NCI-H345 treated with DMSO at 0.1 percent for 48 hours (cell line): ENCODE results near the gene KLF11.
A peak's percentile ranks its signal among the peaks of the same experiment; 100 is the strongest.
"Not testable (repeated sequence)": the region's sequence is repeated elsewhere in the genome, so short reads cannot be mapped to it uniquely, and the experiment has no call there.

Source experiments
- DNase-seq: peaks from one replicate; lab custom pipeline; 2025; ENCODE audit not compliant: unreplicated experiment; lab: John Stamatoyannopoulos, UW

KLF11 gene

DNA sequence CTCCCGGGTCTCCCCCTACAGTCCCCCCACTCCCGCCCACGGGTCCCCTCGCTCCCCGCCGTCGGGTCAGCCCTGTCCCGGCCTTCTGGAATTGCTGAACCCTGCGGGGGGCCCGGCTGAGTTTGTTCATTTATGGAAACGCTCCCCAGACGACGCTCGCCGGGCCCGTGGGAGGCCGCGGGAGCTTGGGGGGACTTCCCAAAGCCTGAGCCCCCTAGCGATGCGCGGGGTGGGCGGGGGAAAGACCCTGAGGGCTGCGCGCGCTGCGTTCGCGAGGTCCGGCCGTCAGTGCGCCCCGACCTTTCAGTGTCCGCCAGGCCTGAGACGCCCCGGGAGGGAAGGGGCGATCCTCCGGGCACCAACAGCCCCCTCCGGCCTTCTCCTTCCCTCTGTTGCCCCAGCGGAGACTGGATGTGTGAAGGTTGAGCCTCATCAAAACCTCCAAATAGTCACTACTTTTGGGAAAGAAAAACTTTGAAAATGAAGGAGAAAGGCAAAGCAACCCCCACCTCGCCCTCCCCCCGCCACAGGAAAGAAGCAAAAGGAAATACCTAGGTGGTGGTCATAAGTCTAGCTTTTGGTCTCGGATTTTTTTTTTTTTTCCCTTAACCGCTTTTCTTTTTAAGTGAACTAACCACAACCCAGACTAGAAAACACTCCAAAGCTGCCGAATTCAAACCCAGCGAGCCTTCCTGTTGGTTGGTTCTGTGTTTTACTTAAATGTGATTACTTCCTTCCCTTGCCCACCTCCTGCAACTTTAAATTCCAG is 37.4 kb downstream of the KLF11 start:
- no peak for DNase-seq

GRCh38 chr2:10083046-10083445 is 39.7 kb downstream of the KLF11 start:
- no peak for DNase-seq

DNA sequence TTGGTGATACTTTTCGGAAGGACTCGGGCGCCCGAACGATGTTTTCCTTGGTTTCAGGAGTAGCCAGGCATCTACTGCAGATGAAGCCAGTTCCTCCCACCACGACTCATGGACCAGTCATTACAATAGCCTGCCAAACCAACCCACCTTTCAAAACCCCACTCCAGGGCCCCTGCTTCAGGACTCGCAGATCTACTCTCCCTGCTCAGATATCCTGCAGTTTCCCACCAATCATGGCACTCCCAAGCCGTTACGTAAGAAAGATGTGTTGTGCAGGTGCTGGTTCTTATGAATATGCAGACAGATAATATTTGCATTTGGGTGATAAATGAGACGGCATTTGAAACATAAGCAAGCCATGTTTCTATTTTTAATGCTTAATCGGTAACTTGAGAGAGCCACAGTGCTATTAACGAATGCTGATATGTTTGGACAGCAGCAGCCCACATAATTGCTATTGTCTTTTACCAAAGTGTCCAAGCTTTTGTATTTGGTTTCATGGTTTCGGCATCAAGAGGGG is 40.4 kb downstream of the KLF11 start:
- DNase-seq: no peak

- DNase-seq: no peak
These were observed 41.0 kb downstream of the KLF11 start for GRCh38 chr2:10084223-10084865.

DNA sequence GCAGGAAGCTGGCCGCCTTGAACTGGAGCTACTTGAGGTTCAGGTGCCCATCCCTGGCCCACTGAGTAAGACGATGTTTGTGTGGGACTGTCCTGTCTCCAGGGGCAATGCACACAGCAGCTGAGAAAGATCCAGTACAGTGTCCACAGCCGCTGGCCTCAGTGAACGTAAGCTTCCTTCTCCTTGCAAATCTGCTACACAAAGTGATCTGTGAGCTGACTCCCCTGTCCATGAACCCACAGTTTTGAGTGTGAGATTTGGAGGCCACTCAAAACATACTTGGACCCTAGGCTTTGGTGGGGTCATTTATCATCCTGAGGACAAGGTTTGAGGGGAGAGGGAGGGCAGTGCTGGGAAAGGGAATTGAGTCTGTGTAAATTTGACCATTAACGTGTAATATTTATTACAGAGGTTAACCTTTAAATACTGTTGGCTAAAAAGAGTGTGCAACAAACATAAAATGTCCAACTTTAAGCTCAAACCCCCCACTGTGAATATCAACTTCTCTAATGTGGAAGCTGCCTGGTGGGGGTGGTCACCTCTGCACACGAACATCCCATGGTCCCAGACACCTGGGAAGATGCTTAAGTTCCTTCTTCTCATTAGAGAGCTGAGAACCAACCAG is 41.8 kb downstream of the KLF11 start:
- DNase-seq: no peak

GRCh38 chr2:10085668-10086059 is 42.3 kb downstream of the KLF11 start:
- DNase-seq: no peak

DNA sequence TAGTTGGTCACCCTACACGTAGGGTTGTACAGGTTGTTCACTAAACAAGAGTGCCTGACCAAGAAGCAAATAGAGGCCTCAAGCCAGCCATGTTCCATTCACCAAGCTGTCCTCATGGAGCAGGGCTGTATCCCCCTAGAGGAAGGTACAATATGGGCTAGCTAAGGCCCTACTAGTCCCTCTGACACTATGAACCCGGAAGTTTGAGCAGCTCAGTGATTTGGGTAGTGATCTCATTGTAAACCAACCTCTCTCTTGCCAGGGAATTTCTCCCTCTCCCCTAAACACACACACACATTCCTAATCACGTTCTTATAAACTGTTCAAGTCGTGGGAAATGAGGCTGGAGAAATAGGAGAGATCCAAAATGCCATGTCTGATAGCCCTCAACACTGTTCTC is 43.6 kb downstream of the KLF11 start:
- DNase-seq: no peak

DNA sequence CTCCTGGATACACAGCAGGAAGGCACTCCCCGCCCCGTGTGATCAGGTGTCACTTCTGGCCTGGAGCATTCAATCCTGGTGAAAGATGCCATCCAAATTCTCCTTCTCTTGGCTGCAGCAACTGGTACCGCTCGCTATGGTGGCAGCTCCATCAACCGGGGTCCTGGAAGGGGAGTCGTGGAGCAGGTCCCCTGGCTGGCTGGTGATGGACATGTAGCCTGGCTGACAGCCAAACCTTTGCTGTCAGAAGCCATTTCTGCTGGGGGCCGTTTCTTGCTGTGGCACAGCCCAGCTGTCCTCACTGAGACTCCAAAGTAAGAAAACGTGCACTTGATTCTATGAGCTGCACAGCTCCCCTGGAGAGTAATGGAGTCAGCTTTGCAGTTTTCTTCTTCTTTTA is 44.0 kb downstream of the KLF11 start:
- DNase-seq: peak; percentile 73

DNA sequence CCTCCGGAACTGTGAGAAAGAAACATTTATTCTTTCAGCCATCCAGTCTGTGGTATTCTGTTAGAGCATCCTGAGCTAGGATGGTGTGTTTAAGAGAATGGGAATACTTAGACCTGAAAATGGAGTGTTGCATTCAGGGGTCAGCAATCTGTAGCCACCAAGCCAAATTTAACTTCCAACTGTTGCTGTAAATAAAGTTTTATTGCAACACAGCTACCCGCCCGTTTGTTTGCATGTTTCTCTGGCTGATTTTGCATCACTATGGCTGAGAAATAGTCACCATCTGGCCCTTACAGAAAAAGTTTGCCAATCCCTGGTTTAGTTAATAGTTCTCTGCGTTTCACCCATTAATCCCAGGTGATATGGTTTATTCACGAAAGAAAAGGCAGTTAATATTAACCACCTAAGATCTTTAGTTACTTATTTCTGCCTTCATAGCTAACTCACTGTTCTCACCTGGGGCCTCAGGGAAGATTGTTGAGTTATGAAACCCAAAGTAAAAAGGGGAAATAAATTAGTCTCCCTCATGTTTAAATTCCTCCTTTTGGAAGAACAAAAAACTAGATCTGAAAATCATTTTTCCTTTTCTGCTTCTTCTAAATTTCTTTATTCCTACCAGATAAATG is 46.3 kb downstream of the KLF11 start:
- DNase-seq: no peak

- no peak for DNase-seq
These were observed 48.0 kb downstream of the KLF11 start for GRCh38 chr2:10091182-10091888.

- not testable (repeated sequence) for DNase-seq
These were observed 48.5 kb downstream of the KLF11 start for GRCh38 chr2:10091889-10092244.

DNA sequence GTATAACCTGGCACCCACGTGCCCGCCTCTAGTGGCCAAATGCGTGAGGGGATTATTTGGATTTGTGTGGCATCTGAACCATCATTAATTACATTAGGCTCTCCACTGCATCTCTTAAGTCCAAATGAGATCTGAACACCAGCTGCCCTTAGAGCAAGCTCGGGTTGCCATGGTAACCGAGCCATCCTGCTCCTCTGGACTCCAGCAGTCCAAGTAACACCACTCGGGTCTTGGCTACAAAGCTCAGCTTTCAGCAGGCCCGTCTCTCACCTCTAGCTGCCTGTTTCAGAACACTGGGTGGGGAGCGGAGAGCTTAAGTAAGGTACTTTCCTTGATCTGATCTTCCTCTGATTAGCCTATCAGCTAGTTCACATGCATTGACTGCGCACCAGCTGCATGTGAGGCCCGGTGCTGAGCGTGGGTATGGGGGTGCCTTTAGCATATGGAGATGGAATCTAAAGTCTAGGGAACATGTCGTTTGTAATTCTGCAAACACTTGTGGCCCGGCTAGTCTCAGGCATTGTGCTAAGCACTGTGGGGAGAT is 51.0 kb downstream of the KLF11 start:
- DNase-seq: no peak

DNA sequence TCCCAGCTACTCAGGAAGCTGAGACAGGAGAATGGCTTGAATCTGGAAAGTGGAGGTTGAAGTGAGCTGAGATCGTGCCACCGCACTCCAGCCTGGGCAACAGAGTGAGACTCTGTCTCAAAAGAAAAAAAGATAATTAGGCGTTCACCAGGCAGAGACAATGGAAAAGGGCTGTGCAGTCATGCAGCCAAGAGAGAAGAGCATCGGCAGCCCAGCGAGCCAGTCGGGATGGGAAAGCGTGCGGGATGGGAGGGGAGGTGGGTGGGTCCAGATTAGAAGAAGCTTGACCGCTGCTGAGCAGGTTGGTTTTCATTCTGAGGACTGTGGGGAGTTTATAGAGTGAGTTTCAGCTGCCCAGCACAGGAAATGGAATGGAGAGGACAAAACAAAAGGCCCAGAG is 51.8 kb downstream of the KLF11 start:
- DNase-seq: no peak

DNA sequence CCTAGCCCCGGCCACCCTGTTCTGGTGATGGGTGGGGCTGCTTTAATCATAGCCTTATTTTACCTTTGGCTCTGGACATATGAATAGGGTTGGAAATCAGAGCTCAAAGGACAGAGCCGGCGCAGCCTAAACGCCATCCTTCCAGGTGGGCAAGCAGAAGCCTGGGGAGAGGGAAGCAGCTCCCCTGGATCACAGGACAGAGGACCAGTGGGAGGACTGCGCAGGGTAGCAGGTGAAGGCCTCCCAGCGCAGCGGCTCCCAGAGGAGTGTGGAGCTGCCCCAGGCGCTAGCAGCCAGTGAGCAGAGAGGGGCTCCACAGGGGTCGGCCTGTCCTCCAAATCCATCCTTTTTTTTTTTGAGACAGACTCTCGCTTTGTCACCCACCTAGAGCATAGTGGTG is 53.3 kb downstream of the KLF11 start:
- no peak for DNase-seq

- peak; percentile 86 for DNase-seq
These were observed 54.2 kb downstream of the KLF11 start for GRCh38 chr2:10097352-10098148.

- DNase-seq: no peak
These were observed 58.1 kb downstream of the KLF11 start for GRCh38 chr2:10101491-10101890.

DNA sequence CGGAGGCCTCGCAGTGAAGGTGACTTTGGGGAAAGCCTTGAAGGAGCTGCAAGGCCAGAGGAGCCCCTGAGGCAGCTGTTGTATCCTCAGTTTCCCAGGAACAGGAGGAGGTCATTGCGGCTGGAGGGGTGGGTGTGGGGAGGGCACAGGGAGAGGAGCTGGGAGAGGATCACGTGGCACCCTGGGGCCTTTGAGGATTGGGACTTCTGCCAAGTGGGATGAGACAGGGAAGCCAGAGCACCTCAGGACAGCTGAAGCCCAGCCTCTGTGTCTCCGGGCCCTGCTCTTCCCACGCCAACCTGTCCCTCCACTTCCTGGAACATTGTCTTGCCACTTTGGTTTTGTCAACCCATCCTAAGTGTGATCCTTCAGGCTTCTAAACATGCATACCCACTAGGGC is 59.8 kb downstream of the KLF11 start:
- DNase-seq: peak; percentile 75
